ENCODE results near the gene CNPY4. TPM values are rescaled to one million over a fixed set of nuclear protein-coding genes. Genes with fewer than 3 reads are reported as not detected.

Gene CNPY4
- total RNA-seq, 1 experiment from 2014 or later: 10.4 TPM

GRCh38 chr7:100157334-100158228 lies 38.1 kb downstream of the CNPY4 start:
- Histone ChIP-seq H2BK12ac (ENCODE audit: insufficient read length, low read depth, low read length) (no peak overlapping the region), H3K79me1 (ENCODE audit: insufficient read depth, low read depth, low read length, poor library complexity, severe bottlenecking) (peaks cover 2% of the 10 kb centered on the region), H3K79me2 (ENCODE audit: insufficient read depth, low read length) (no peaks in the 10 kb centered on the region), H3K9me3 (ENCODE audit: control insufficient read depth, low read depth, low read length) (no peaks in the 10 kb centered on the region), H3K14ac (ENCODE audit: insufficient read depth, low read length) (peak overlapping the region; percentile 46; the same call in 1 of the 2 replicates), H4K5ac (ENCODE audit: insufficient read length, low read depth, low read length) (no peak overlapping the region), H3K23ac (ENCODE audit: insufficient read length, low read depth, low read length) (no peak overlapping the region), H3K4me1 (ENCODE audit: insufficient read depth, low read length) (no peaks in the 10 kb centered on the region; the same call in 1 of the 2 replicates), H3K27me3 (ENCODE audit: insufficient read depth, low read length) (no peaks in the 10 kb centered on the region), H3K23me2 (ENCODE audit: insufficient read length, low read depth, low read length, poor library complexity, severe bottlenecking) (peaks cover 10% of the 10 kb centered on the region), H3K27ac (ENCODE audit: insufficient read length, low read depth, low read length) (no peak overlapping the region), H3K56ac (ENCODE audit: insufficient read length, low read depth, low read length) (no peak overlapping the region), H3K4ac (ENCODE audit: low read depth, low read length) (no peak overlapping the region), H2AFZ (ENCODE audit: low read length) (no peak overlapping the region), H4K8ac (replicated peaks; ENCODE audit: insufficient read length, low read depth, low read length) (no peak overlapping the region), H2BK20ac (ENCODE audit: low read depth, low read length, poor library complexity, severe bottlenecking) (no peak overlapping the region), H3K9ac (ENCODE audit: extremely low read depth, insufficient read length, low read length) (peak overlapping the region; percentile 68), H3K4me2 (ENCODE audit: insufficient read depth, insufficient read length, low read length) (peak overlapping the region; percentile 92), H3K18ac (ENCODE audit: insufficient read length, low read depth, low read length) (no peak overlapping the region), H2BK5ac (ENCODE audit: insufficient read length, low read length) (no peak overlapping the region), H2BK15ac (ENCODE audit: low read depth, low read length) (no peak overlapping the region), H2BK120ac (ENCODE audit: low read depth, low read length, poor library complexity, severe bottlenecking) (no peak overlapping the region), H2AK5ac (ENCODE audit: insufficient read length, low read length) (no peak overlapping the region), H3T11ph (ENCODE audit: low read length) (no peak overlapping the region), H4K91ac (ENCODE audit: insufficient read length, low read depth, low read length) (no peak overlapping the region), H4K20me1 (ENCODE audit: control insufficient read depth, insufficient read depth, insufficient read length) (no peaks in the 10 kb centered on the region)
- Mint-ChIP-seq H3K27ac (peak overlapping the region in 2 of 3 experiments; percentile 7 to 92; a peak in 2 of 7 replicates), H3K9me3 (no peaks in the 10 kb centered on the region), H3K27me3 (ENCODE audit: low read depth) (no peaks in the 10 kb centered on the region; the same call in 1 of the 2 replicates), H3K36me3 (ENCODE audit: insufficient read depth in 1 of 3, low read depth in 3 of 3) (peaks cover 17 to 45% (median 42%) of the 10 kb centered on the region in 3 experiments; a peak in 6 of 7 replicates), H3K4me3 (peak overlapping the region; percentile 75 to 82), H3K4me1 (peaks cover 12 to 28% of the 10 kb centered on the region in 2 experiments)
- TF ChIP-seq CTCF (conservative IDR thresholded peaks at IDR 0.05): no peak
- no CpG with 5 or more reads among the region's 32 CpGs for WGBS (ENCODE audit: extremely low coverage, insufficient read length, low lambda C conversion rate)
- DNase-seq: peak; percentile 62

Measured in H9 (cell line).